ENCODE data around the gene TMEM272. TPM values are rescaled to one million over a fixed set of nuclear protein-coding genes. Genes with fewer than 3 reads are reported as not detected.

The TMEM272 gene
- total RNA-seq, 1 experiment from 2014 or later = 0.17 TPM

DNA sequence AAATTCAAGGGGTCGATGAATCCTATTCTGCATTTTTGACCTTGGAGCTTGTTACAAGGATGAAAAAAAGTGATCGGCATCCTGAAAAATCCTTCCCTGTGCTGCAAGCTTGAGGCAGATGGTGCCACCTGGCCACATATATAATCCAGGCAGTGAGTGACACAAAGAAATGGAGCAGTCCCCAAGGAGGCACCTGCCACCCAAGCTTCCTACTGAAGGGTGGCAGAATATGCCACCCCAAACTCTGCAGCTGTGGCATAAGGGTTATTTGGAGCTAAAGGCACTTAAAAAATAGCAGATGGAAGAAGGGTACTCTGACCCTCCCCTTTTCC lies 15.4 kb downstream of the TMEM272 start:
- Histone ChIP-seq H3K79me2 (ENCODE audit: insufficient read depth, low read length) (no peaks in the 10 kb centered on the region), H4K20me1 (ENCODE audit: insufficient read depth) (no peaks in the 10 kb centered on the region), H3K36me3 (ENCODE audit: control insufficient read depth in 1 of 2, insufficient read depth in 2 of 2, low read length in 2 of 2) (no peaks in the 10 kb centered on the region), H3K9me2 (ENCODE audit: insufficient read depth) (no peaks in the 10 kb centered on the region), H3K9ac (ENCODE audit: low read length) (no peak overlapping the region), H3K4me1 (ENCODE audit: control insufficient read depth in 1 of 2, insufficient read depth in 2 of 2, low read length in 2 of 2) (no peaks in the 10 kb centered on the region), H3K27me3 (ENCODE audit: insufficient read depth, low read length) (peaks cover 12% of the 10 kb centered on the region; the same call in 1 of the 2 replicates), H3K4me3 (replicated peaks in 1 of 2; ENCODE audit: low read depth in 1 of 2, low read length in 2 of 2) (no peak overlapping the region), H3K4me2 (ENCODE audit: low read length) (no peak overlapping the region), H3K27ac (ENCODE audit: low read depth, low read length) (no peak overlapping the region), H2AFZ (ENCODE audit: low read depth, low read length, poor library complexity, severe bottlenecking) (no peak overlapping the region), H3K9me3 (ENCODE audit: control insufficient read depth in 1 of 2, insufficient read depth in 1 of 2, low read depth in 1 of 2, low read length in 2 of 2) (no peaks in the 10 kb centered on the region)
- BruUV-seq (replicated peaks) = no TSS peak
- no peak for ATAC-seq
- no peak for TF ChIP-seq ELF1 (IDR thresholded peaks at IDR 0.05; ENCODE audit: borderline replicate concordance, low read depth)
- TF ChIP-seq EZH2phosphoT487 (IDR thresholded peaks at IDR 0.05; ENCODE audit: borderline replicate concordance) = no peak
- TF ChIP-seq, protein P1, sequence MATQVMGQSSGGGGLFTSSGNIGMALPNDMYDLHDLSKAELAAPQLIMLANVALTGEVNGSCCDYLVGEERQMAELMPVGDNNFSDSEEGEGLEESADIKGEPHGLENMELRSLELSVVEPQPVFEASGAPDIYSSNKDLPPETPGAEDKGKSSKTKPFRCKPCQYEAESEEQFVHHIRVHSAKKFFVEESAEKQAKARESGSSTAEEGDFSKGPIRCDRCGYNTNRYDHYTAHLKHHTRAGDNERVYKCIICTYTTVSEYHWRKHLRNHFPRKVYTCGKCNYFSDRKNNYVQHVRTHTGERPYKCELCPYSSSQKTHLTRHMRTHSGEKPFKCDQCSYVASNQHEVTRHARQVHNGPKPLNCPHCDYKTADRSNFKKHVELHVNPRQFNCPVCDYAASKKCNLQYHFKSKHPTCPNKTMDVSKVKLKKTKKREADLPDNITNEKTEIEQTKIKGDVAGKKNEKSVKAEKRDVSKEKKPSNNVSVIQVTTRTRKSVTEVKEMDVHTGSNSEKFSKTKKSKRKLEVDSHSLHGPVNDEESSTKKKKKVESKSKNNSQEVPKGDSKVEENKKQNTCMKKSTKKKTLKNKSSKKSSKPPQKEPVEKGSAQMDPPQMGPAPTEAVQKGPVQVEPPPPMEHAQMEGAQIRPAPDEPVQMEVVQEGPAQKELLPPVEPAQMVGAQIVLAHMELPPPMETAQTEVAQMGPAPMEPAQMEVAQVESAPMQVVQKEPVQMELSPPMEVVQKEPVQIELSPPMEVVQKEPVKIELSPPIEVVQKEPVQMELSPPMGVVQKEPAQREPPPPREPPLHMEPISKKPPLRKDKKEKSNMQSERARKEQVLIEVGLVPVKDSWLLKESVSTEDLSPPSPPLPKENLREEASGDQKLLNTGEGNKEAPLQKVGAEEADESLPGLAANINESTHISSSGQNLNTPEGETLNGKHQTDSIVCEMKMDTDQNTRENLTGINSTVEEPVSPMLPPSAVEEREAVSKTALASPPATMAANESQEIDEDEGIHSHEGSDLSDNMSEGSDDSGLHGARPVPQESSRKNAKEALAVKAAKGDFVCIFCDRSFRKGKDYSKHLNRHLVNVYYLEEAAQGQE (IDR thresholded peaks at IDR 0.05; ENCODE audit: low read depth) = no peak
- TF ChIP-seq, protein P2, sequence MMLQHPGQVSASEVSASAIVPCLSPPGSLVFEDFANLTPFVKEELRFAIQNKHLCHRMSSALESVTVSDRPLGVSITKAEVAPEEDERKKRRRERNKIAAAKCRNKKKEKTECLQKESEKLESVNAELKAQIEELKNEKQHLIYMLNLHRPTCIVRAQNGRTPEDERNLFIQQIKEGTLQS (IDR thresholded peaks at IDR 0.05) = no peak
- no peak for TF ChIP-seq RAD21 (IDR thresholded peaks at IDR 0.05; ENCODE audit: low read depth)
- TF ChIP-seq POLR2AphosphoS5 (IDR thresholded peaks at IDR 0.05; ENCODE audit: low read depth, low read length) = no peak
- TF ChIP-seq POLR2A (IDR thresholded peaks at IDR 0.05; ENCODE audit: borderline replicate concordance, extremely low read depth, insufficient read depth, insufficient read length) = no peak
- no peak for TF ChIP-seq SRF (IDR thresholded peaks at IDR 0.05; ENCODE audit: low read depth)
- no peak for TF ChIP-seq TCF7L2 (IDR thresholded peaks at IDR 0.05; ENCODE audit: borderline replicate concordance, extremely low read depth, insufficient read depth, insufficient read length)
- no peak for TF ChIP-seq EZH2 (IDR thresholded peaks at IDR 0.05)
- TF ChIP-seq SIN3A (IDR thresholded peaks at IDR 0.05; ENCODE audit: low read depth) = no peak
- no peak for TF ChIP-seq SP1 (IDR thresholded peaks at IDR 0.05; ENCODE audit: low read depth)
- no peak for TF ChIP-seq CEBPB (IDR thresholded peaks at IDR 0.05; ENCODE audit: low read depth)
- no peak for TF ChIP-seq ZBTB33 (IDR thresholded peaks at IDR 0.05; ENCODE audit: extremely low read depth, insufficient replicate concordance, low read length)
- TF ChIP-seq YY1 (IDR thresholded peaks at IDR 0.05; ENCODE audit: extremely low read depth, insufficient replicate concordance, low read depth, low read length) = no peak
- TF ChIP-seq CTCF (IDR thresholded peaks at IDR 0.05 in 2 of 3, conservative IDR thresholded peaks at IDR 0.05 in 1 of 3; ENCODE audit: borderline replicate concordance in 1 of 3, insufficient read depth in 1 of 3, low read depth in 2 of 3, low read length in 2 of 3) = no peak
- no peak for TF ChIP-seq ZNF274 (IDR thresholded peaks at IDR 0.05; ENCODE audit: low read depth, low read length)
- no peak for TF ChIP-seq FOSL1 (IDR thresholded peaks at IDR 0.05; ENCODE audit: low read depth)
- intact Hi-C loops (cut with micrococcal nuclease) = no loop called here
- DNase-seq (ENCODE audit: low read depth, low spot score) = no peak
- ChIA-PET POLR2A (no interaction called here), CTCF (interaction anchor here (1.6 kb wide), 1 partner anchor 15 kb away, joined by 4 read pairs; the partner anchor contains the start of gene TMEM272), RAD21 (ENCODE audit: low non-redundant PET in 1 of 2, low total read pairs in 2 of 2, uncharacterized antibody in 2 of 2, unreplicated experiment in 2 of 2) (no interaction called here)
